Smooth muscle cell (in vitro differentiated cells): Measurements from ENCODE around the gene CD8A. TPM values are rescaled to one million over a fixed set of nuclear protein-coding genes. Genes with fewer than 3 reads are reported as not detected.
"Not testable (repeated sequence)": the region's sequence is repeated elsewhere in the genome, so short reads cannot be mapped to it uniquely, and the experiment has no call there.

Experiments
- DNase-seq: peaks from one replicate; lab custom pipeline; 2025; ENCODE audit not compliant: unreplicated experiment; lab: John Stamatoyannopoulos, UW
- H2AFZ ChIP-seq: fragments of 200-600 bp; sonication (generic); 2 replicates; pipeline ENCODE4 v1.6.0; 2016; ENCODE audit warnings: antibody characterized with exemption, low read depth, mild to moderate bottlenecking
- H3F3A ChIP-seq: fragments of 200-600 bp; sonication (generic); 2 replicates; pipeline ENCODE4 v1.6.0; 2017; ENCODE audit warnings: antibody characterized with exemption, low read depth
- H3K27ac ChIP-seq: fragments of 200-600 bp; sonication (generic); 2 replicates; pipeline ENCODE4 v1.5.1; 2016; ENCODE audit warnings: low read depth, mild to moderate bottlenecking
- H3K27me3 ChIP-seq: fragments of 200-600 bp; sonication (generic); 2 replicates; pipeline ENCODE4 v1.6.1; 2016; ENCODE audit warnings: low read depth, mild to moderate bottlenecking
- H3K36me3 ChIP-seq: fragments of 200-600 bp; sonication (generic); 2 replicates; pipeline ENCODE4 v1.5.1; 2016; ENCODE audit warnings: low read depth
- H3K4me1 ChIP-seq: fragments of 200-600 bp; sonication (generic); 2 replicates; pipeline ENCODE4 v1.5.1; 2016; ENCODE audit warnings: low read depth
- H3K4me2 ChIP-seq: fragments of 200-600 bp; sonication (generic); 2 replicates; pipeline ENCODE4 v1.6.0; 2016; ENCODE audit warnings: mild to moderate bottlenecking
- H3K4me3 ChIP-seq: fragments of 200-600 bp; sonication (generic); 2 replicates; pipeline ENCODE4 v1.5.1; 2016; ENCODE audit warnings: mild to moderate bottlenecking
- H3K79me2 ChIP-seq: fragments of 200-600 bp; sonication (generic); 2 replicates; pipeline ENCODE4 v1.6.0; 2016; ENCODE audit warnings: low read depth, mild to moderate bottlenecking
- H3K9ac ChIP-seq: fragments of 200-600 bp; sonication (generic); 2 replicates; pipeline ENCODE4 v1.6.0; 2016; ENCODE audit warnings: low read depth
- H3K9me3 ChIP-seq: fragments of 200-600 bp; sonication (generic); replicated peaks from 2 replicates; pipeline ENCODE4 v1.5.1; 2016; ENCODE audit warnings: low read depth
- H4K20me1 ChIP-seq: fragments of 200-600 bp; sonication (generic); 2 replicates; pipeline ENCODE4 v1.6.0; 2016; ENCODE audit warnings: low read depth
- WGBS: methylation state at CpG from one replicate; pipeline ENCODE4 v1.1.7; 2016; ENCODE audit warnings: low lambda C conversion rate; 5-methylcytosine and 5-hydroxymethylcytosine counted together
- polyA plus RNA-seq: library from polyadenylated mRNA; unstranded; fragments of >200 nt; fragmentation: Nextera tagmentation; extraction: Ambion mirVana; gene quantifications from 2 replicates; pipeline ENCODE4 v1.2.1, GENCODE V29; 2016
- total RNA-seq: library from RNA; depleted of rRNA; stranded (reverse); fragments of >200 nt; gene quantifications from 2 replicates; pipeline ENCODE4 v1.2.3, GENCODE V29; 2014
- TF ChIP-seq, protein P1 (sequence below): fragments of 200-600 bp; sonication (generic); IDR thresholded peaks from 2 replicates; pipeline ENCODE4 v1.5.1; 2017; ENCODE audit warnings: borderline replicate concordance, mild to moderate bottlenecking, antibody characterized with exemption; ENCODE audit not compliant: insufficient read depth, poor library complexity, severe bottlenecking

CD8A gene
- total and polyA plus RNA-seq, 2 experiments from 2014 or later = not detected

DNA sequence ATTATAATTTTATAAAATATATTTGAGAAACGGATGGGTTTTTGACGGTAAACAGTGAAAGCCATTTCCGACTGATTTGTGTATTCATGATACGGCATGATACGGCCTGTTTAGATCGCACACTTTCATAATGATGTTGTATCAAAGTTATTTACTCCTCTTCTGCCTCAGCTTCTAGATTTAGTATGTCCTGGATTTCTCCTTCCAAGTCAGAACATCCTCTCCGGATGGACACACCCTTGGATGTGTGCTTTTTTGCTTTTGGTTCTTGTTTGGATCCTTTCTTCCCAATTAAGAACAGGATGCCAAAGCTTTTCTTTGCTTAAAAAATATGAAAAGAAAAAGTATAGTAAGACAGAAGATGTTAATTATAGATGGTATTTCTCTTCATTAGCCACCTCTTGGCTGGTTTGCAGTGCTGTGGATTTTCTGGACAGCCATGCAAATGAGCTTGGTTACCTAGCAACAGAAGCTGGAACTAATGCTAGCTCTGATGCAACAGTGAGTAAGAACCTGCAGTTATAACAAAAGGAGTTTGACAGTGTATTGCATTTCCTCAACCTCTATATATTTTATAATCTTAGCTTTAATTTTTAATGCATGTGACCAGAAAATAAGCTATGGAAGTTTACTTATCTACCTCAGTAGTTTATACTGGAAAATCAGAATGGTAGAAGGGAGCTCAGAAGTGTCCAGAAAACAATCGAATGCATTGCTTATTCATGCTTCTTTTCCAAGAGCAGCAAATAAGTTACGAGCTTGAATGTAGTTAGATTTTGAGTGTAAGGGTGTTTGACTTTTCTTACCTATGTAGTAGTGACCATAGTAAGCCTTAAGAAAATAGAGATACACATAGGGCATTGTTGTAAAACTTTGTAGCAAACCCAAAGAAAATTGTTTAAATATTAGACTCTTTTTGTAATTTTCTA, 42.7 kb downstream of the CD8A start:
- H3K9me3 ChIP-seq = peaks cover 8% of the 10 kb centered on the region
- H2AFZ ChIP-seq = no peak overlapping the region
- peak overlapping the region; percentile 80 for H3K27ac ChIP-seq
- no peaks in the 10 kb centered on the region for H3K27me3 ChIP-seq
- peak overlapping the region; percentile 43 for H3K4me2 ChIP-seq
- H3F3A ChIP-seq = no peaks in the 10 kb centered on the region
- peaks cover 7% of the 10 kb centered on the region for H4K20me1 ChIP-seq
- H3K36me3 ChIP-seq = peaks cover 3% of the 10 kb centered on the region
- peaks cover 5% of the 10 kb centered on the region for H3K4me1 ChIP-seq
- 96% methylated on average over 9 of the region's 9 CpGs for WGBS
- H3K79me2 ChIP-seq = peaks cover 41% of the 10 kb centered on the region
- DNase-seq = no peak
- no peak overlapping the region for H3K4me3 ChIP-seq
- TF ChIP-seq, protein P1, sequence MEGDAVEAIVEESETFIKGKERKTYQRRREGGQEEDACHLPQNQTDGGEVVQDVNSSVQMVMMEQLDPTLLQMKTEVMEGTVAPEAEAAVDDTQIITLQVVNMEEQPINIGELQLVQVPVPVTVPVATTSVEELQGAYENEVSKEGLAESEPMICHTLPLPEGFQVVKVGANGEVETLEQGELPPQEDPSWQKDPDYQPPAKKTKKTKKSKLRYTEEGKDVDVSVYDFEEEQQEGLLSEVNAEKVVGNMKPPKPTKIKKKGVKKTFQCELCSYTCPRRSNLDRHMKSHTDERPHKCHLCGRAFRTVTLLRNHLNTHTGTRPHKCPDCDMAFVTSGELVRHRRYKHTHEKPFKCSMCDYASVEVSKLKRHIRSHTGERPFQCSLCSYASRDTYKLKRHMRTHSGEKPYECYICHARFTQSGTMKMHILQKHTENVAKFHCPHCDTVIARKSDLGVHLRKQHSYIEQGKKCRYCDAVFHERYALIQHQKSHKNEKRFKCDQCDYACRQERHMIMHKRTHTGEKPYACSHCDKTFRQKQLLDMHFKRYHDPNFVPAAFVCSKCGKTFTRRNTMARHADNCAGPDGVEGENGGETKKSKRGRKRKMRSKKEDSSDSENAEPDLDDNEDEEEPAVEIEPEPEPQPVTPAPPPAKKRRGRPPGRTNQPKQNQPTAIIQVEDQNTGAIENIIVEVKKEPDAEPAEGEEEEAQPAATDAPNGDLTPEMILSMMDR = no peak
- H3K9ac ChIP-seq = peak overlapping the region; percentile 58

DNA sequence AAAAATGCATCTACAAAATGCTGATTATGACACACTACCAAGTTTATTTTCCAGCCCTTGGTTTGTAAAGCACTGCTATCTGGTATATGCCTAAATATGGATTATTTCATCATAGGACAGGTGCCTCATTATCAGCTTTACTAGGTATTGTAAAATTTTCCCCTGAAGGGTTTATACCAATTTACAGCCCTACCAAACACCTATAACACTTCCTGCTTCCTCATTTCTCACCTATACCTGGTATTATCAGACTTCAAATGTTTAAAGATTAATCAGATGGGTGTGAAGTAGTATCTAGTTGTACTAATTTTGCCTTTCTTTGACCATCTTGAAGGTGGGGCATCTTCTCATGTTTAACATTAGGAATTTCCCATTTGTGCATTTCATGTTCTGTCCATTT, 43.8 kb downstream of the CD8A start:
- Histone ChIP-seq H4K20me1 (peaks cover 7% of the 10 kb centered on the region), H3K4me2 (no peak overlapping the region), H3K27me3 (no peaks in the 10 kb centered on the region), H3K79me2 (peaks cover 41% of the 10 kb centered on the region), H3K9ac (no peak overlapping the region), H3K4me1 (peaks cover 5% of the 10 kb centered on the region), H2AFZ (no peak overlapping the region), H3K27ac (peak overlapping the region; percentile 55), H3F3A (no peaks in the 10 kb centered on the region), H3K36me3 (peaks cover 3% of the 10 kb centered on the region), H3K9me3 (peaks cover 8% of the 10 kb centered on the region), H3K4me3 (no peak overlapping the region)
- TF ChIP-seq, protein P1 = no peak
- no peak for DNase-seq

DNA sequence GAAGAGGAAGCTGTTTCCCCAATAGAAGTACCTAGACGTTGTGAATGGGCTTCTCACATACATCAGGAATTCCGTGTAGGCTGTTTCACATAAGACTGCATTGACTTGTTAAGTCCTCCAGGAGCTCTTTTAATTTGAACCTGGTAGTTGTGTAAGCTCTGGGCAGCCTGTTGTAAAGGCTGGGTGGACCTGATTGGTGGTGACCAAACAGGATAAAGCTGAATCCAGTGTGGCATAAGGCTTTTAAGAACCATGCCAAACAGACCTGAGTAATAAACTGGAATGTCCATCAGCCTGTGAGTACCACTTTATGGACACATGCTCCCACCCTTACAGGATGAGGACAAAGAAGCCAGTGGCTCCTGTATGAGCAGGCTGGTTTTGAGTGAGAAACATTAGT, 46.6 kb downstream of the CD8A start:
- Histone ChIP-seq H3K9ac (no peak overlapping the region), H3K27ac (no peak overlapping the region), H3K9me3 (no peaks in the 10 kb centered on the region), H2AFZ (no peak overlapping the region), H3K4me2 (no peak overlapping the region), H3K27me3 (no peaks in the 10 kb centered on the region), H3K36me3 (no peaks in the 10 kb centered on the region), H3K4me1 (peaks cover 5% of the 10 kb centered on the region), H4K20me1 (peaks cover 7% of the 10 kb centered on the region), H3F3A (no peaks in the 10 kb centered on the region), H3K4me3 (no peak overlapping the region), H3K79me2 (peaks cover 27% of the 10 kb centered on the region)
- 85% methylated on average over 2 of the region's 2 CpGs for WGBS
- TF ChIP-seq, protein P1 = no peak
- DNase-seq = no peak

DNA sequence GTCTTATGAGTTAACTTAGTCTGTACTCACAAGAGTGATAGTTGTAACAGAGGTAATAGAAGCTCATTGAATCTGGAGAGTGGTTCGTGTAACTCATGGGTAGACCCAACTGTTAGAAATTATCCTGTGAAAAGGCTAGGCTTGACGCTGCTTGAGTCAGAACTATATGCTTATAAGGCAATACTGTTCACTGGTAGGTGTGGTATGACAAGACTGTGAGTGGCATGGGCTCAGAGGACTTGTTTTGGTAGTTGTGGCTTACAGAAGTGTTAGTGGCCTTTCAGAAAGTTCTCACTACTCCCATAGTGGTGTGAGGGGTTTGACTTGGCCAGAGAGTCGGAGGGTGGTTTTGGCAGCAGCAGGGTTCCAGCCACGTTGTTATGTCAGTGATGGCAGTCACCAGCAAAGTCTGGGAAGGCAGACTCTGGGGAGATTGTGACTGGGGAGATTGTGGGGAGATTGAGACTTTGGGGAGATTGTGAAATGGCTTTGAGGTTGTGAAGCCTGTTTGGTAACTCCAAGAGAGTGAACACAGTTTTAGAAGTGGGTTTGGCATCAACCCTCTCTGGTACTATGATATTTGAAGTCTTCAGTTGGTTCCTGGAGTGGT, 48.7 kb downstream of the CD8A start:
- not testable (repeated sequence) for H2AFZ ChIP-seq, H3K4me3 ChIP-seq, H3F3A ChIP-seq, H3K4me2 ChIP-seq, H3K36me3 ChIP-seq, H3K4me1 ChIP-seq, H3K27ac ChIP-seq, H3K9me3 ChIP-seq, H3K9ac ChIP-seq, H4K20me1 ChIP-seq, DNase-seq, H3K27me3 ChIP-seq
- H3K79me2 ChIP-seq = peaks cover 18% of the 10 kb centered on the region
- no CpG with 5 or more reads among the region's 4 CpGs for WGBS

DNA sequence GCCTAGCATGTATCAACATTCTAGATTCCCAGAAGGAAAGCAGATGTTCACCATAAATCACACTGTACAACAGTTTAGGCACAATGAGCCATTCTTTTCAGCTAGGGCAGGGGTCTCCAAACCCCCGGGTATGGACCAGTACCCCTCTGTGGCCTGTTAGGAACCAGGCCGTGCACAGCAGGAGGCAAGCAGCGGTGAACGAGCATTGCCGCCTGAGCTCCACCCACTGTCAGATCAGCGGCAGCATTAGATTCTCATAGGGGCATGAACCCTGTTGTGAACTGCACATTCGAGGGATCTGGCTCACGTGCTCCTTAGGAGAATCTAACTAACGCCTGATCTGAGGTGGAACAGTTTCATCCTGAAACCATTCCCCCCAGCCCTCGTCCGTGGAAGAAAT, 50.8 kb downstream of the CD8A start:
- not testable (repeated sequence) for H3K9me3 ChIP-seq, H3K4me3 ChIP-seq, H3K4me2 ChIP-seq, H3K9ac ChIP-seq, H3K4me1 ChIP-seq, DNase-seq, H3K36me3 ChIP-seq, H3K27ac ChIP-seq, H3K79me2 ChIP-seq, H2AFZ ChIP-seq, H3F3A ChIP-seq, H3K27me3 ChIP-seq, H4K20me1 ChIP-seq
- no CpG with 5 or more reads among the region's 11 CpGs for WGBS

DNA sequence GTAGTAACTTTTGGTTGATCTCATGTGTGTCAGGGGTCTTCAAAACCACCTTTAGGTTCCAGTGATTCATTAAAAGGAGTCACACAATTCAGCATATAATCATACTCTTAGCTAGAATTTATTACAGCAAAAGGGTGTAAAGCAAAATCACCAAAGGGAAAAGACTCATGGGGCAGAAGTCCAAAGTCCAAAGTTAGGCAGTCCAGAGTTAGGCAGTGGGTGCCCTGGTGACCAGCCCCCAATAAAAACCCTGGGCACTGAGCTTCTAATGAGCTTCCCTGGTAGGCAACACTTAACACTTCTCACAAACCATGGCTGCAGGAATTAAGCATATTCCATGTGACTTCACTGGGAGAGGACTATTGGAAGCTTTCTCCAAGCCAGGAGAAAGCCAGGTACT, 51.2 kb downstream of the CD8A start:
- not testable (repeated sequence) for H3K79me2 ChIP-seq, H3K4me1 ChIP-seq, H3K27me3 ChIP-seq, H3K9ac ChIP-seq, H3K9me3 ChIP-seq, H3K27ac ChIP-seq, H2AFZ ChIP-seq, H3K4me3 ChIP-seq, H3K36me3 ChIP-seq, DNase-seq, H3K4me2 ChIP-seq, H4K20me1 ChIP-seq, H3F3A ChIP-seq
